ENCODE data around the gene ZNF775.

ZNF775 gene

DNA sequence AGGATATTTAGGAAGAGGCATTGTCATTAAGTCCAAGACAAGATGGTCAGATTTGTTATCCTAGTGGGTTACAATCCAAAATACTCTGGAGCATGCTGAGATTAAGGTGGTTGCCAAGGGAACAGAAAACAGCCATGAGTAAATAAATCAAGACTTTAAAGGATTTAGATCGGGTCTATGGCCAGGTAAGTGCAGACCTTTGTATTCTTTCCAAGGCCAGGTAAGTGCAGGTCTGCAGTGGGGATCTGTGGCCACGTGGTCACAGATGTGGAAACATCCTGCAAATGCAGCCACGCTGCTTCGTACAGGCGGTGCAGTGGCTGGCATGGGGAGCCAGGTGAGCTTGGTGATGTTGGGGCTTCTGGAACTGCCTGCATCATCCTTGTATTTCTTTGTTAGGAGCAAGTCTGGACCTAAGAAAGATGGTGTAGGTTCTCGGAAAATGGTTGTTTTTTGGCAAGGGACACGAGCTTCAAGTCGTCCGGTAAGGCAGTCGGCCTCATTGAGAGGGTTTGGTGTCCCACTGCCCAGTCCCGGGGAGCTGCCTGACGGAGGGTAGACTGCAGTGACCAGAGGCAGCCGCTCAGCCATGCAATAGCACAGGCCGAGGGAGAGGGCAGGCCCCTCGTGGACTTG, 21.8 kb downstream of the ZNF775 start:
- DNase-seq (ENCODE audit: low read depth in 3 of 3): no peak

DNA sequence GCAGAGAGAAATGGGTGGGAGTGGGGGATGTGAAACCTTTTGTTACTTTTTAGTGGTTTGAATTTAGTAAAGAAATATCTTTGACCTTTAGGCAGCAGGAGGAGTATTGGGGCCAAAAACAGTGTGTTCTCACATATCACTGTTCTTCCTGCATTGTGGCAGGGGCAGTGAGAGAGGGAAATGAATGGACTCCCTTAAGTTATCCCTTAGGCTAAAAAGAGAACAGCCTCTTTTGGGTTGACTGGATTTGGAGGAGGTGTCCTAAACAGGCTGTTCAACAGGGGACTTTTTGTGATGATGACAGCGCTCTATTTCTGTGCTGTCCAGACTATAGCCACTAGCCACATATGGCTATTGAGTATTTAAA, 22.3 kb downstream of the ZNF775 start:
- no peak for DNase-seq (ENCODE audit: low read depth in 3 of 3)

DNA sequence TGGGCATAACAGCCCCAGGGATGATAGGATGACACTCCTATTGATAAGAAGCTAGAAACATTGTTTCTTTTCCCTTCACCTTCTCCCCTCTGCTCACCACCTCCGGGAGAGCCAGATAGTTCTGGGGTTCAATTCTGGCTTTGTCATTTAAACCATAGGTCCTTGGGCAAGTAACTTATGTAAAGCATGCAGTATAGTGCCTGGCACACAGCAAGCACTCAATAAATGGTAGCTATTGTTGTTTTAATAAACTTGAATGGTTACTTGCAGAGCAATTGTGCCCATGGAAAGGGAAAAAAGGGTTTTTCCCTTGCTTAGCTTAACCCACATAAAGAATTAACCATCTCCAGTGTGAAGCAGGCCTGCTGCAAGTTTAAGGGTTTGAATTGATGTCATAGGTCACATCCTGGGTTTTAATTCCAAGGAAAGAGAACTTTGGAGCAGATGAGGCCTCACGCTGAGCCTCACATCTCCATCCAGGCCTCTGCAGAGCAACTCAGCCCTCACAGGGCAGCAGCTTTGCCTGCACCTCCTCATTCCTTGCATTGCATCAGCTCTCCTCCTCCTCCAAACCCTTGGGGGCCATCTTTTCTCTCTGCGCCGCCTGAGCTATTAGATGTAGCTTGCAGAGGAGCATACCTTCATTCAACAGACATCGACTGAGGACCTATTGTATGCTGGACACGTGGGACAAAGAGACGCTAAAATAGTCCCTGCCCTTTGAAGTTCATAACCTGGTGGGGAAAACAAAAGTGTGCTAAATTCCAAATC, 22.9 kb downstream of the ZNF775 start:
- DNase-seq (ENCODE audit: low read depth in 3 of 3): no peak

DNA sequence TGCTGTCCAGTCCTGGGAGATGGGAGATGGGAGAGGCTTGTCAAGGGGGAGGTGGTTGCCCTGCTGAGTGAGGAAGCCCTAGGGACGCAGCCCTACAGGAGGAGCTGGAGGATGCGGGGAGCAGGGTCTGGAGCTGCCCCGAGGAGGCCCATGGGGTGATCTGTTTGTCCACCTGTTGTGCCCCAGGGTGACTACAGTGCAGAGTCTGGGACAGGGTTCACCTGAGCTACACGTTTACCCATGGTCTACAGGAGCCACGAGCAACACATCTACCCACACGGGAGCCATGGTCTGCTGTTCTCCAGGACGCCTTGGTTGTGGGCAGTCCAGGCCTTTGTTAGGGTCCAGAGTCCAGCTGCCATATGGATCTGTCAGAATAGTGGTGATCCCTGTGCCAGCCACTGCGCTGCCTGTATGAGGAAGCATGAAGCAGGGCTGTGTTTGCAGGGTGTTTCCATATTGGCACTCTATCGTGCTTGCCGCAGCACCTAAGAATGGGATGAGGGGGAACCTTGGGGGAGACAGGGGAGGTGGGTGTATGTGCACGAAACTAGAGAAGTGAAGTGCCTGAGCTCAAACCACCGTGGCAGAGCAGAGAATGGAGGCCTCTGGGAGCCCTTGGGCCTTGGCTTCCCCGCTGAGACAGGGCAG, 23.7 kb downstream of the ZNF775 start:
- no peak for DNase-seq (ENCODE audit: low read depth in 3 of 3)

DNA sequence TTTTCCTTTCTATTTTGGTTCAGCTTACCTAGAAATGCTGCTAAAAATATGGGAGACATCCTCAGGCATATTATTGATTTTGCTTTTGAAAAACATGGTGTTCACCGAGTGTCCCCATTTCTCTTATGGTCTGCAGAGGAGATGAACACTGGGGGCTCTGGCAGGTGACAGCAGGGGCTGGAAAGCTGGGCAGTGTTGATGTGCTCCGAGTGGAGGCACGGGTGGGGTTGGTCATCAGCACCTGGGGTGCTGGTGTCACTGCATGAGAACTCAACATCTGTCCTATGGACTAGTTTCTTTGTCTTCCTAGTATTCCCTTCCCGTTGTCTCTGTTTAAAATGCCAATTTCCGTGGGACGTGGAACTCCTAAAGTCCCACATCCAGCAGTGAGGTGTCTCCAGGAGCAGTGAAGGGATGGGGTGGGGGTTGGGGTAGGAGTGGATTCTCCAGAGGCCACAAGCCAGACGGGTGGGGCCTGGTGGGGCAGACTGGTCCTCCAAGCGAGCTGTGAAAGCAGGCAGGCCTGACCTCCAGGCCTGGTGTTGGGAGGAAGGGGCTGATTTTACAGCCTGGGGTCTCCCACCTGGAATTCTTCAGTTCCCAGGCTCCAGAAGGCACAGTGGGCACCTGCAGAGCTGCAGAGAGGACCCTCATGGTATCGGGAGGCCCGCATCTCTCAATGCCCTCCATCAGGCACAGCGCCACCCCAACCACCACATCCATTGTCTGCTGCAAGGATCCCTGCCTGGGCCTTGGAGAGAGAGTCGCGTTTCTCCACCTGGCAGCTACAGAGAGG, 24.4 kb downstream of the ZNF775 start:
- no peak for DNase-seq (ENCODE audit: low read depth in 3 of 3)

DNA sequence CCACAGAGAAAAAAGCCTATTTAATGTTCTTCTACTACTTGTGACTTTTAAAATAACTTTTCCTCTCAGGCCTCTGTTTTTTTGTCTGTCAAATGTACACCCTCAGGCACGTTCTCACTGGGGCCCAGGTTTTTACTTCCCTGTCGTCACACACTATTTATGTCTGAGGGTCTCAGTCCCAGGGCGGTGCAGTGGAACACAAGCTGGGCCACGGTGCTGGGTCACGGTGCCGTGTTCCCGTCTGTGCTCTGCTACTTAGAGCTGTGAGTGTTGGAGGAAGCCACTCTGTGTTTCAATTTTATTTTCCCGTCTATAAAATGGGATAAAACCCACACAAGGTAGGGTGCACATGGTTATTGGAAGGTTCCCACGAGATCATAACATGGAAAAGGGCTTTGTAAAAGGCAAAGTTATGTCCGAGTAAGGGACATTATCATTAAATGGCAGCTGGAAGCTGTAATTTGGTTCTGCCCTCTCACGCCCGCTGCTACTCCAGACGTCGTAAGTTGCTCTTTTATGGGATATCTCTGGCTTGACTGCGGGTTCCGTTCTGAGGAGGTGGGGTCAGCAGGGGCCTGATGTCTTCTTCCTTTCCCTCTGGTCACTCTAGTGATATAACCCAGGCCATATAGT, 25.2 kb downstream of the ZNF775 start:
- DNase-seq (ENCODE audit: low read depth in 3 of 3): no peak

DNA sequence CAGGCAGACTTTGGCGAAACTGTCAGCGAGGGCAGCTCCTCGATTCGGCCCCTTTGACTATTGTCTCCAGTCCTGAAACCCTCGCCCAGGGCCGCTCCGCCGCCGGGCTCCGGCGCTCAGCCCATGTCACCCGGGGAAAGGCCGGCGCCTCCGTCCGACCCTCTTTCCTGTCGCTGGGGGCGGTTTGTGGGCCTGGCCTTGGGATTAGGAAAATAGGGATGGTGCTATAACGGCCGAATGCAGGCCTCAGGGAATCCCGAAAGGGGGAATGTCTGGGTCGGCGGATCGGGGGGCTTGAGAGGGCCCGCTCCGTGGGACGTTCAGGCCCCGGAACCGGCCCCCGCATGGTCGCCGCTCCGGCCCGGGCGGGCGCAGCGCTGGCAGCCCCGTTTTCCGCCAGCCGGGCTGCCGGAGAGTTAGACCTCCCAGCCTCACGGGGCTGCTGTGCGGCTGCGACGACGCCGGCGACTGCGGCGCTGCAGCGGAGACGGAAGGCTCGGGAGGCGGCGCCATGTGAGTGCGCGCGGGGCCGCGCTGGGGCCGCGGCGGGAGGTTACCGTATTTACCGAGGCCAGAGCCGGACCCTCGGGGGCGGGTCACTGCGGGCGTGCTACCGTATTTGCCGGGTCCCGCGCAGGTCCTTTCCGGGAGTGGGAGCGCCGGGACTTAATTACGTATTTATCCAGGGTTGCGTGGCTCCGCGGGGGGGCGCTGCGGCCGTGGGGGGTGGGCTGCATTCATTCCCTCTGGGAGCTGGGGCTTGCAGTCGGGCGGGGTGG, 25.9 kb downstream of the ZNF775 start:
- DNase-seq (ENCODE audit: low read depth in 3 of 3): peak; percentile 56 to 72 (median 61)

DNA sequence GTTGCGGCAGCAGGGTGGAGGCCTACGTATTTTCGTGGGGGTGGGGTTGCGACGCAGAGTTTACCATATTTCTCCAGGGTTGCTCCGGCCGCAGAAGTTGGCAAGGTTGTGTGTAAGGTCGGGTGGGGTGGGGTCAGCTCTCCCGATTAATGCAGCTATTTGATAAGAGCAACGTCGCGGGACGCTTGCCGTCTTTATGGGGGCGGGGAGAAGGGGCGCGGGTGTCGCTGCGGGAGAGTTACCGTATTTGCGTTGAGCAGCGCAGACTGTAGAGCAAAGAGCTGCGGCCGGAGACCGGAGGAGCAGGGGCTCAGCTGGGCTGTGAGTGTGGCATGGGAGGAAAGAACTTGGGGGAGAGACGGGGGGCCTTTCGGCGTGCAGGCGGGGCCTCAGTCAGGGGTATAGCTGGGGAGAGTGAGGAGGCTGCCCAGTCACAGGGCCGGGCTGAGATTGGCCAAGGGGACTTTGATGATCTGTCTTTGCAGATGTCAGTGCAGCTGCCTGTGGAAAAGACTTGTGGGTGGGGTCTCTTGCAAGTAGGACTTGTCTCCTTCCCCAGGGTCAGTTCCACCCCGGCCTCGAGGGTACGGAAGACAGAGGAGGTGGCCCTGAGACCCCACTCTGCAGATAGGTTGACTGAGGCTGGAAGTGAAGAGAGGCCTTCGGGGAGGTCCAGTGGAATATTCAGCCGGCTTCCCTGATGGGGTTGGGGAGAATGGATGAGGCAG, 26.6 kb downstream of the ZNF775 start:
- peak in 1 of 3 donors; percentile 38 for DNase-seq (ENCODE audit: low read depth in 3 of 3)

DNA sequence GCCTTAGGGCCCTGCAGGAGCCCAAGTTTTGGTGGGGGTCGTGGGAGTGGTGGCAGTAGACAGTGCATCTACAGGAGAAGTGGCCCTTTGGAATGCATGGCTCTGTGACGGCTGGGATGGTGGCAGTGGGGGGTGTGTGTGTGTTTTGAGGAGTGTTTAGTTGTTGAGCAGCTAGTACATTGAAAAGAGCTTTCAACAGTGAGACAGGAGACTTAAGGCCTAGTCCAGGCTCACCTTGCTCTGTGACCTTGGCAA, 27.1 kb downstream of the ZNF775 start:
- DNase-seq (ENCODE audit: low read depth in 3 of 3): no peak

DNA sequence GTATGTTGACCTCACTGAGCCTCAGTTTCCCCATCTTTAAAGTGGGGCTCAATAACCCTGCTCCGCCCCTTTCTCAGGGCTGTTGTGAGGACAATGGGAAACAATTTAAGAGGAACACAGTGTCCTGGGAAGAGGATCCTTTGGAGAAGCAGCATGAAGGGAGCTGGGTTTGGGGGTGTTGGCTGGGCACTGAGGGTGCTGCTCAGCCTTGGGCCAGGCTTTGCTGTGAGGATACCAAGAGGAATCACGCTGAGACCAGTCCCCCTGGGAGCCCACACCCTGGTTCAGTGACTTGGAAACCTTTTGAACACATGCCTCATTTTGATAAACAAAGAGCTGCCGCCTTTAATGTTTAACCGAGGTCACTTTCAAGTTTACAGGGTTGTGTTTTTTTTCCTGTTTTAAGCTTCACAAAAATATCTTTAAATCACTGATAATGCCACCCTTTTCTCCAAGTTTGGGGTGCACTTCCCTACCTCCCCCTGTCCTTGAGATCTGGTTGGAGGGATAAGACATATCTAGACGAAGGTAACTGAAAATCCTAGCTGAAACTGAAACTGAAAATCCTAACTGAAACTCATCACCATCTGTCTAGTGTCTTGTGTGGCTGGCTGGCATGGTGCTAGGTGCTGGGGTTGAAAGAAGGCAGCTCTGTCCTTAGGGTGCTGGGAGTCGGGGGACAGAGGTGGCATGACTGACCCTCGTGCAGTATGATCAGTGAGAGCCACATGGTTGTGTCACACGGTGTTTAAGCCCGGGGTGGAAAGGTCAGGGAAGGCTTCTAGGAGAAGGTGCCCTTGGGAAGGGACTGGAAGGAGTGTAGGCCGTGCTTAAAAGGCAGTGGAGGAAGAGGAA, 27.7 kb downstream of the ZNF775 start:
- peak in 1 of 3 donors; percentile 28 for DNase-seq (ENCODE audit: low read depth in 3 of 3)

DNA sequence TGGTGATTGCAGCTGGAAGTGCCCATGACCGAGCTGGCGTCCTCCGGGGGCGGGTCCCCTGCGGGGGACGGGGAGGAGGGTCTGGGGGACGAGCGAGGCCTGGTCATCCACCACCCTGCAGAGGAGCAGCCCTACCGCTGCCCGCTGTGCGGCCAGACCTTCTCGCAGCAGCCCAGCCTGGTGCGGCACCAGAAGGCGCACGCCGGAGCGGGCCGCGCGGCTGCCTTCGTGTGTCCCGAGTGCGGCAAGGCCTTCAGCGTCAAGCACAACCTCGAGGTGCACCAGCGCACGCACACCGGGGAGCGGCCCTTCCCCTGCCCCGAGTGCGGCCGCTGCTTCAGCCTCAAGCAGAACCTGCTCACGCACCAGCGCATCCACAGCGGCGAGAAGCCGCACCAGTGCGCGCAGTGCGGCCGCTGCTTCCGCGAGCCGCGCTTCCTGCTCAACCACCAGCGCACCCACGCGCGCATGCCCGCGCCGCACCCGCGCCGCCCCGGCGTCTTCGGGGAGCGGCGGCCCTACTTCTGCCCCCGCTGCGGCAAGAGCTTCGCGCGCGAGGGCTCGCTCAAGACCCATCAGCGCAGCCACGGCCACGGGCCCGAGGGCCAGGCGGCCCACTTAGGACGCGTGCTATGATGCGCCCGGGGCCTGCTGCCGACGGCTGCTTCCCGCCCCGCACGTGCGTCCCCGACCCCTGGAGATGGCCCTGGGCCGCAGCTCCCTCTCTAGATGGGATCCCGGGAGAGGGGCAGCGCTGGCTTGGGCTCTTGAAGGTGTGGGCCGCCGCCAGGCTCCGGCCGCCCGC, 28.7 kb downstream of the ZNF775 start:
- DNase-seq (ENCODE audit: low read depth in 3 of 3): no peak

DNA sequence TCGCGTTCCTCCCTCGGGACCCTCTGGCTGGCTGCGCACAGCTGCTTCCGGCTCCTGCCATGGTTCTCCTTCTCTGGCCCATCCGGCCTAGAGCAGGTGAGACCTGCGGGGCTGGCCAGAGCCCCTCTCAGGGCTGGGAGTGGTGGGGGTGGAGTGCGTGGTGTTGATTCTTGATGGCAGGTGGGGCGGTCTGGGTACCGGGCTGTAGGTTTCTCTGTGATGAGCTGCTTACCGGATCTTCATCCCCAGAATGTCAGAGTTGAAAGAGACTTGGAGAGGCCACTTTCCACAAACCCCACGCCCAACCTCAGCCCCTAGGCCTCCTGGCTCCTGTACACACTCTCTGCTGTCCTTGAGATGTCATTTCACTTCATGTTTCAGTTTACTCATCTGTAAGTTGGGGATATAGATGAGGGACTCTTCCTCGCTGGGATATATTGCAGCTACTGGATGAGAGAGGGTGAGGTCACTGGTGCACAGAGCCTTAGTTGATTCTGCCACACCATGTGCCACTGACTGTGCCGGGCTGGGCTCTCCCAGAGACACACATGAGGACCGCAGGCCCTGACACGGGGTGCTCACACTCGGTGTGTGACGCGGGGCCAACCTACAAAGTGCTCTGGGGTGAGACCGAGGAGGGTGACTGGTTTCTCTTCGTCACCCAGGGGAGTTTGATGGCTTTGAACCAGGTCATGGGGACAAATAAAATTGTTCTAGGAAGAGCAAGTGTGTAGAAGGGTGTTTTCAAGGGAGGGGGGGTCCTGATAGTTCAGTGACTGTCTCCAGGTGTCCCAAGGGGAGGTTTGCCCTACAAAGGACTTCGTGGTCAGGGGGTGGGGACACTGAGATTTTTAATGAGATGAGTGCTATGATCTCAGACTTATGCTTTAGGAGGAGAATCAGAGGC, 29.5 kb downstream of the ZNF775 start:
- DNase-seq (ENCODE audit: low read depth in 3 of 3): no peak

DNA sequence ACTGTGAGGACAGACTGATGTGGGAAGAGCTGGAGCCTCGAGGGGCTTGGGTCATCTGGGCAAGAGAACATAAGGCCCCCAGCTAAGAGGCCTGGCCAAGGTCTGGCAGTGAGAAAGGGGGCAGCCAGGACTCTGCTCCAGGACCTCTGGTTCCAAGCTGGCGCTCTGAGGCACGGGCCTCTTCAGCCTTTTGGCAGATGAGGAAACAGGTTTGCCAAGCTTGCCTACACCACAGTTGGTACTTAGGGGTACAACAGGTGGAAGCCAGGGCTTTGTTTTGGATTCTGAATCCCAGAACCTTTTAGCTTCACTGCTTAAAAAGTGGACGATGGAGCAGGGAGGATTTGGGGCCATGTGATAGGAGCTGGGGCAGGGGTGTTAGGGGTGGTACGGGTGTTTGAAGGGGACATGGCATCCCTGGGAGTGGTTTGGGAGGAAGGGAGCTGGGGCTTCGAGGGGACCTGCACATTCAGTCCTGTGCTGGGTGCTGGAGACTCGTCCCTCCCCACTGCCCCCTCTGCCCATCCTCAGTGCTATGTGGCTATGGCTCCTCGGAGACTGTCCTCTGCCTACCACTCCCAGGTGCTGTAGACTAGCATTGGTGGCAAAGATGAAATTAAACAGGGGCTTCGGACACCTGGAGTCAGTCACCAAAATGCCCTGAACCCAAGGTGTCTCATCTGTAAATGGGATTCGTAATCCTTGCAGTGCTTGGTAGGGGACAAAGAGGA, 30.3 kb downstream of the ZNF775 start:
- DNase-seq (ENCODE audit: low read depth in 3 of 3): no peak

DNA sequence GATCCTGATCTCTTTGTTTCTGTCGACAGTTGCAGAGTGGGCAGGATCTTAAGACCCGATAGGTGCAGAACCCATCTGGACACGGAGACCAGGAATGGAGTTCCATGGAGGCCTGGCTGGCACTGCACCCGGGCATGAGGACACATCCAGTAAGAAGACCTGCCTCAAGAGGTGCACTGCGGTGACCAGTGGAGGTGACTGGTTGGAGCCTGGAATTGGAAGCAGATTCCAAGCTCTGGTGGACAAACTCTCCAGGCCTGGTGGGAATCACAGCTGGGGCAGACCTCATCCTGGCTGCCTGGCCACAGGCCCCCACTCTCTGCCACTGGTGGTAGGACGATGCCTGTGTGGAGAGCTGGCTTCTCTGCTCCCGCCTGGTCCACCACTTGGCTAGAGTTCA, 31.0 kb downstream of the ZNF775 start:
- DNase-seq (ENCODE audit: low read depth in 3 of 3): no peak

DNA sequence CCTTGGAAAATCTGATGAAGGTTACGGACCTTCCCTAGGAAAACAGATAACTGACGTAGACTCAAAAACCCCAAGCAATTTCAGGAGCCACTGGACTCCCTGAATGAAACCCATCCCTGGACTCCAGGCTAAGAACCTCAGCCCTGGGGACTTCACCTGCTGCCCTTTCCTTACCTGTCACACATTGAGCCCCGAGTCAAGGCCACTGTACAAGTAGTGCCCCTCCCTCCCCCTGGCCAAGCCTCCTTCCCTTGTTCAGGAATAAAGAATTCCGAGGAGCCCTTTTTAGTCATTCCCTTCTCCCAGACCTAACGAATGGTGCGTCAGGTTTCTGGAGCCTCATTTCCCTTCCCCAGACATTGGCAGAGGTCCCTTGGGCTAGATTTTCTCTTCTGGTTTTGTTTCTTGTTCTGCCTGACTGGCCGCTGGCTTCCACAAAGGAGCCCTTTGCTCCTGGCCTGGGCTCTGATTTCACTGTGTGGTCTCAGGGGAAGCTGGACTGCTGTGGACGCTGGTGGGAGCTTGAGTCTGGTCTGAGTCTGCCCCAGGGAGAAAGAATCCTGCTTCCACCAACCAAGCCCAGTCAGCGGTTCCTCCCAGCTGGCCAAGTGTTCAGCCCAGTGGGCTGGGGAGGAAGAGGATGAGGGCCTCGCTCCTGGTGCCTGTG, 31.7 kb downstream of the ZNF775 start:
- no peak for DNase-seq (ENCODE audit: low read depth in 3 of 3)

DNA sequence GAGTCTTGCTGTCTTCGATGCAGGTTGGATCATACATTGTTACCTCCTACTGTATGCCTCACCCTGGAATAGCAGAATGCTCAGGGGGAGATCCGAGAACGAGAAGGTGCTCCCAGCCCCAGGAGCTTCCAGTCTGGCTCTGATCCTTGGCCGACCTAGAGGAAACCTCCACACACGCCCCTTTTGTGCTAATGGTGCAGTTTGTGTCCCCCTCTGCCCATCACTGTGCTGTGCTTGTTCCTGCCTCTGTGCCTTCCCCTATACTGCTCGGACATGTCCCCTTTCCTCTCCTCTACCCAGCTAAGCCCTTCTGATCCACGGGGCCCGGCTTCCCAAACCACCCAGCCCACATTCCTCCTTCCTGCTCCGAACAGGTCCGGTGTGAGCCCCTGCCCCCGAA, 32.5 kb downstream of the ZNF775 start:
- DNase-seq (ENCODE audit: low read depth in 3 of 3): no peak

DNA sequence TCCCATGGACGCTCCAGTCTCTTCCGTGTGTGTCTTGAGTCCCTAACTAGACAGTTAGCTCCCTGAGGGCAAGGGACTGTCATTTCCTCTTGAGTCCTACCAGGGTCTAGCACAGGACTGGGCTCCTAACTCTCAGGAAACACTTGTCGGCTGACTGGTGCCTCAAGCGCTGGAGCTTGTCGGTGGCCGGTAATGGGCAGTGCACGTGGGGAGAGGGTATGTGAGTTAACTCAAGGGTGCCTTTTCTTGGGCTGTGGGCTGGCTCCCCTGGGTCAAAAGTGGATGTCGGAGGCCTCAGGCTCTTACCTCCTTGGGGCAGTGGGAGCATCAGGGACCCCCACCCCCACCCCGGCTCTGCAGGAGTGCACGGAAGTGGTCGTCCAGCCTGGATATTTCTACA, 32.9 kb downstream of the ZNF775 start:
- no peak for DNase-seq (ENCODE audit: low read depth in 3 of 3)

All from stimulated activated CD4-positive, alpha-beta T cell treated with anti-CD3 and anti-CD28 coated beads, TNF-alpha, amount 100 ng/mL, for 48 hours (primary cell).